GM19238 (cell line): ENCODE results near the gene CNOT9.
"Not testable (repeated sequence)": the region's sequence is repeated elsewhere in the genome, so short reads cannot be mapped to it uniquely, and the experiment has no call there.

ENCODE experiments used
- DNase-seq: peaks from one replicate; pipeline ENCODE4 v3.0.0; 2011; ENCODE audit warnings: low spot score; ENCODE audit not compliant: insufficient read length

Gene CNOT9

DNA sequence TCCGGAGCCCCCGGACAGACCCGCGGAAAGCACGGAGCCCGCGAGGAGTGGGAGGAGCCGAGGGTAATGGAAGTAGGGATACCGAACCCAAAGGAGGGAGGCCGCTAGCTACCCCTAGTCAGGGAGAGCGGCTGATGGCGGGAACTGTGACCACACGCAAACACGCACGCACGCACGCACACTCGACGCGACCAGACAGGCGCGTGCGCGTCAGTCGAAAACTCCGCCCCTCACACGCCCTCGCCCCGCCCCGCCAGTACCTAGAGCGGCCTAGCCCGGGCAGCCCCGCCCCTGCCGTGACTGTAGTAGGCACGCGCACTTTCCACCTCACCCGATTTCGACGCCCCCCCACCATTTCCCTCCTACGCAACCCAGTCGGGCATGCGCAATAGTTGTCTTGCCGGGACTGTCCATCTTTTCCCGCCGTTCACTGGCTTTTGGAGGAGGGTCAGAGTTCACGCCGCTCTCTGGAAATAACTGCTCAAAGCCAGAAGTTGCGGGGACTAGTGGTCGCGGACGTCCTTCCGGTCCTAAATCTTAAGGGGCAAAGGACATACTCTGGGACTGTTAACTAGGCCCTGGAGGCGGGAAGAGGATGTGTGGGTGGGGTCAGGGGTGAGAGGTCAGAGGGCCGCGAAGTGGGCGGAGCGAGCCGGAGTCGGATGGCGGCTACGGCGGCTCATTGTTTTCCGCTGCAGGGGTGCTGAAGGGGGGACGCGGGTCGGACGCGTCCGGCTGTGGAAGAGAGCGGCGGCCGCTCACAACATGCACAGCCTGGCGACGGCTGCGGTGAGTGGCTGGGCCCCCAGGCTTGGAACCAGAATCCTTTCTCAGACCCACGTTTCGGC lies at the start of gene CNOT9, which contains the start of gene USP37:
CNOT9 (plus strand) TSS at position 650 of the 848 bp plus-strand sequence; CDS start at position 766, 116 bp downstream.
USP37 (minus strand) TSS at position 162 of the 848 bp plus-strand sequence. CDS start 9,698 bp downstream, outside the sequence.
- peak; percentile 82 for DNase-seq

DNA sequence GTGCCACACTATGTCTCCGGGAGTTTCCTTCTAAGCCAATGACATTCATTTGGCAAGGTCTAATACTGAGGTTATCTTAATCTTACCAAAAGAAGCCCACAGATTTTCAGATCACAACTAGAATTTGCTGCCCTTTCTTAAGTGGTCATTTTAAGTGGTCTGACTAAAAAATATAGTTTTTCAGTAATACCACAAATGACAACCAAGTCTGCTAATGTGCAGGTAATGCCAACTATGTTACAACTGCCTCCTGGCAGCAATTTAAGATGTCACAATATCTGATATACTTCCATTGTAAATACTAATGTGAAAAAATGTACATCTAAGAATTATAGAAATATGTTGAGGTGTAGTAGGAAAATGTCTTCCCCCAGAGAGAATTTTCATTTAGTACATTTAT lies 49.8 kb upstream of the CNOT9 start:
- DNase-seq, result no peak

DNA sequence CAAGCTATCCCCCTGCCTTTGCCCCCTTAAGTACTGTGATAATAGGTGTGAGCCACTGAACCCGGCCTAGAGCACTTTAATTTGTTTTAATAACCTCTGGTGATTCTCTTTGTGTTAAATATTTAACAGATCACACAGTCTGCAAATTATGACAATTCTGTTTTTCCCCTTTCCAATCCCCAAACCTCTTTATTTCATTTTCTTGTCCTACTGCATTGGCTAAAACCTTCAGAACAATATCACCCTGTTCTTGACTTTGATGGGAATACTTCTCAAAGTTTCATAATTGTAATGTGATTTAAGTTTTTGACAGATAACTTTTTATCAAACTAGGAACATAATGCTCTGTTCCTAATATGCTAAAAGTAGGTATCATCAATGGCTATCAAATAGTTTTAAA lies 45.0 kb upstream of the CNOT9 start:
- DNase-seq, result no peak

DNA sequence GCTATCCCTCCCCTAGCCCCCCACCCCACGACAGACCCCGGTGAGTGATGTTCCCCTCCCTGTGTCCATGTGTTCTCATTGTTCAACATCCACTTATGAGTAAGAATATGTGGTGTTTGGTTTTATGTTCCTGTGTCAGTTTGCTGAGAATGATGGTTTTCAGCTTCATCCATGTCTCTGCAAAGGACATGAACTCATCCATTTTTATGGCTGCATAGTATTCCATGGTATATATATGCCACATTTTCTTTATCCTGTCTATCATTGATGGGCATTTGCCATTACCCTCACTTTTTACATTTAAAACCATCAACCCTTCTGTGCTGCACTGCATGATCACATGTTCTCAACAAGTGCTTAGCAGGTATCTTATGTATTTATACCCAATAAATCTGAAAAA lies 40.2 kb upstream of the CNOT9 start:
- not testable (repeated sequence) for DNase-seq

DNA sequence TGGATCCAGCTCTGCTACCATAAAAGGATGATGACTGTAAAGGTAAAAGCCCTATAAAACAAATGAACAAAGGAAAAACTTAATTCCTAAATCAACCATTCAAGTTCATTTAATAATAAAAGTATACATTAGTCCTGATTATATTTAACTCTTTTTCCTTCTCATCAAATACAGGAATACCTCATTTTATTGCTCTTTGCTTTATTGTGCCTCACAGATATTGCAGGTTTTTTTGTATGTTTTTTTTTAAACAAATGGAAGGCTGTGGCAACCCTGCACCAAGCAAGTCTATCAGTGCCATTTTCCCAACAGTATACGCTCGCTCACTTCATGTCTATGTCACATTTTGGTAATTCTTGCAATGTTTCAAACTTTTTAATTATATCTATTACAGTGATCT lies 38.6 kb upstream of the CNOT9 start:
- DNase-seq, result no peak

DNA sequence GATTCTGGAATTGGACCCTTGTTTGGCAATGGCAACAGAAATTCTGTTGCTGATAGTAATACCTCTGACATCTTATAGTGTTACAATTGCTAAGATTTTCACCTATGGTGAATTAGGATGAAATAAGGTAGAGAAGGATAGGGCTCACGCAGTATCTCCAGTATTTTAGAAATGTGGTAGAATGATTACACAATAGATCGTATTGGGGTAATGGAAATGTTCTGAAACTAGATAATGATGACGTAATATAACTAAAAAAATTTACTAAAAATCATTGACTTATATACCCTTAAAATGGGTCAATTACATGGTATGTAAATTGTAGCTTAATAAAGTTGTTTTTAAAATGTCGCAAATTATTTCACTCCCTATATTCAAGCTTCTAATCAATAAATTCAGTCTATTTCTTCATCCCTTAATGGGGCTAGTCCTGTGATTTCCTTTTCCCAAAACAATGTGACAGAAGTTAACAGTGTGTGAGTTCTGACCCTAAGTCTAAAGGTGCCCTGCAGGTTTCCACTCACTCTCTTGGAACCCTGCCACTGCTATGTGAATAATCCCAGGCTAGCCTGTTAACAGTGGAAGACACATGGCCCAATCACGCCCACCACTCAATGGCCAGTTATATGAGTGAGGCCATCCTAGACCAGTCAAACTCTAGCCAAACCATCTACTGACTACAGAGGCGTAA lies 31.7 kb upstream of the CNOT9 start:
- no peak for DNase-seq

DNA sequence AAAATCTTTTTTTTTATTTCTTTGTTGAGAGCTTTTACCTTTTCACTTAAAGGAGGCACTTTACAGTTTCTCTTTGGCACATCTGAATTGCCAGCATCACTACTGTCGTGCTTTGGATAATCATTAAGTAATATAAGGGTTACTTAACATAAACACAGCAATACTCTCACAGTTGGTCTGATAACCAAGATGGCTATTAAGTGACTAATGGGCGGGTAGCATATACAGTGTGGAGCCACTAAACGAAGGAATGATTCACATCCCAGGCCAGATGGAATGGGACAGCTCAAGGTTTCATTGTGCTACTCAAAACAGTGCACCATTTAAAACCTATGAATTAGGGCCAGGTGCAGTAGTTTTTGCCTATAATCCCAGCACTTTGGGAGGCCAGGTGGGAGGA lies 28.6 kb upstream of the CNOT9 start:
- DNase-seq, result no peak

DNA sequence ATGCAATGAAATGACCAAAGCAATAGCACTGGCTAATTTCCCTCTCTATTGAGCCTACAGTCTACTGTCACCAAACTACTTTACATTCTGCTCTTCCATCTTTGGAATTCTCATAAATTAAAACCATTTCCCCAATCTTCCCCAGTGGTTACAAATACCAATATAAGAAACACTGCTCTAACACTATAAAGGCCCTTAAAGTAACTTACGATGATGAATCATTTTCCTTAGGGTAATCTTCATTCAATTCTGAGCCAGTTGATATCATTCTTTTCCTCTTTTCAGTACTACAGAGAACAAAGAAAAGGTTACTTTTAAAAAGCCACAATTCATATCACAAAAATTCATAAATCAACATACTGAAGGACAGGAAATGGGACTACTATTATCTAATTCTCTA lies 22.6 kb upstream of the CNOT9 start:
- no peak for DNase-seq

- DNase-seq, result no peak
Measured at GRCh38 chr2:218547511-218547910, 21.1 kb upstream of the CNOT9 start.

DNA sequence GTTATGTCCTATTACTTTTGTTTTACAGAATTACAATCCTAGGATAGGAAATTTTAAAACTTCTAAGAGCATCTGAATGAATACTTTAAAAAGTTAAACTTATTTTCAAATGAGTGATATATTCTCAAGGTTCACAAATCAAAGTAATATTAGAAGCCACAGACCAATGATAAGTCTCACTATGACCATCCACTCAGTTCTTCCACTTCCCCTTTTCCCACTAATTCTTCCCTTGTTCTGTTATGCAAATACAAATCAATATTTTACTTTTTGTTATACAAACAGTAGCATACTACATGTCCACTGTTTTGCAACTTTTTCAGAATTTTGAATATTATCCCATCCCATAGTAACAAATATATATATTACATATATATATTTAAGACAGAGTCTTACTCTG lies 20.7 kb upstream of the CNOT9 start:
- no peak for DNase-seq

DNA sequence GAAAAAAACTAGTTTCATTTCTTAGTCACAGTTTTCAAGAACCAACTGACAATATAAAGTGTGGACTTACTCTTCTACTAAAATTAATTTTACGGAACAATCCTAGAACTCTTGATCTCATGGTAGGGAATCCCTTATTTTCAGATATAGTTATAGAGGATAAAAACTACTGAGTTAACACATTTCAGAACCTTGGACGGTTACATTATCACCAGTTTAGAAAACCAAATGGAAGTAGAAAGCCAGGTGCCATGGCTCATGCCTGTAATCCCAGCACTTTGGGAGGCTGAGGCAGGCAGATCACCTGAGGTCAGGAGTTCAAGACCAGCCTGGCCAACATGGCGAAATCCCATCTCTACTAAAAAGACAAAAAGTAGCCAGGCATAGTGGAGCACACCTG lies 14.4 kb upstream of the CNOT9 start:
- DNase-seq, result not testable (repeated sequence)

DNA sequence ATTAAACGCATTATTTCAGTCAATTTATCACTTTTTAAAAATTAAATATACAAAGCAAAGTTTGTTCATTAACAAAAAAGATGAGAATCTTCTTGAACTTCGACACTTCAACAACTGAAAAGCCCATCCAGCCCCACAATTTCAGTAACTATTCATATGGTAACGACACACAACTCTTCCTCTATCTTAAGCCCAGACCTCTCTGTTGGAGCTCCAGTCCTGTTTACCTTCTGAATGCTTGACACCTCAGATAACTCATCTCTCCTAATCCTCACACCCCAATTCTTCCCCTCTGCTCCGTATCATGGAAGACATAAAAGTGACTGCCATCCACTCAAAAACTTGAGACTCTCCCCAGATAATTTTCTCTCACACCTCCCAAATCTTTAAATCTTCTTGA lies 13.1 kb upstream of the CNOT9 start:
- no peak for DNase-seq

DNA sequence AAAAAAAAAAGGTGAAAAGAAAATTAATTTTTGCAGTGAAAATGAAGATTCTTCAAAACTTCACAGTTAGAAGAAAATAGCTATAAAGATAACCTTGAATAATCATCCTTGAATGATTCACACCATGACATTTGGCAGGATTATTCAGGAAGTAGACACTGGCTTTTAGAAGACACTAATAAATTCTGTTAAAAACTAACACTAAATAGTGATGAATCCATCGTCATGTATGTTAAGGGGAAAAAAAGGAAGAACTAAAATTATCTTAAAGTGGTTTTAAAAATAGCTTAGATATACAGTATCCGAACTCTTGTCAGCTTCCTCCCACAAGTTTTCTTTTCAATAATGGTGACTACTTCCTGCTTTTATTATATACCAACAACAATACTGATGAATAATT lies 10.7 kb upstream of the CNOT9 start:
- DNase-seq, result no peak

- no peak for DNase-seq
Measured at GRCh38 chr2:218558986-218559385, 9.7 kb upstream of the CNOT9 start.

DNA sequence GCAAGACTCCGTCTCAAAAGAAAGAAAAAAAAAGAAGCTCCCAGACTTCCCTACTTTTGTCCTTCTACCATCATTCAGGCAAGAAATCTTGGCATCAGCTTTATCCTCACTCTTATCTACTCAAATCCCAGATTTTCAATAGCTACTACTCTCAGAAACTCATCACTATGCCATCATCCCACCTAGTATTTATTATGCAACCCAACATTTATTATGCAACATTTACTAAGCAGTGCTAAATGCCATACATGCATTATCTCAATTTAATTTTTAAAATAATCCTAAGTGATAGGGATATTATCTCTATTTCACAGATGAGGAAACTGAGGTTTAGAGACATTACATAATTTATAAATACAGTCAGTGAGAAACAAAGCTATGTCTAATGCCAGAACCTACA lies 4.6 kb upstream of the CNOT9 start:
- DNase-seq, result no peak

GRCh38 chr2:218566296-218566695 lies 2.3 kb upstream of the CNOT9 start:
- DNase-seq, result no peak

GRCh38 chr2:218567797-218568189 lies 846 bp upstream of the CNOT9 start:
- no peak for DNase-seq

GRCh38 chr2:218569038-218569431 lies 396 bp downstream of the CNOT9 start:
- DNase-seq, result peak; percentile 13

GRCh38 chr2:218569661-218570500 lies 1.2 kb downstream of the CNOT9 start:
- DNase-seq, result no peak

DNA sequence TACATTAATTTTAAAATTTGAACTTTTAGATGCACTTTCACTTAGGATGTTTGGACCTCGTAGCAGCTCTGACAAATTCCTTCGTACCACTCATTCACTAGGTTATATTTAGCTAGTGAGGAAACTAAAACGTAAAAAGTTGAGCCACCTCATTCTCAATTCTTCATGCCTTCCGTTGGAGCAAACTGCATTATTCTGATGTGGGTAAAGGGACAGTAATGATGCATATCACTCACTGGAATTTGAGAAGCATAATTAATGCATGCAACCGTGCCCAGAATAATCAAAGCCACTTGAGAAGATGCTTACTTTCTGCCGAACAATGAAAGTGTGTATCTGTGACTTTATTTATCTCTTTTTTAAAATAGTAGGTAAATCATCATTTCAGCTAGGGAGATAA lies 2.2 kb downstream of the CNOT9 start:
- no peak for DNase-seq

- no peak for DNase-seq
Measured at GRCh38 chr2:218576854-218577253, 8.2 kb downstream of the CNOT9 start.
